Activated naive CD4-positive, alpha-beta T cell treated with anti-CD3 and anti-CD28 coated beads for 36 hours (primary cell): ENCODE results near the gene CDCP2. TPM values are rescaled to one million over a fixed set of nuclear protein-coding genes. Genes with fewer than 3 reads are reported as not detected.

Source experiments
- CTCF ChIA-PET: fragments of 350-600 bp; sonication (Branson Sonifier 250); formaldehyde crosslinking; loops from one replicate; lab custom pipeline; 2021; ENCODE audit warnings: antibody characterized with exemption; lab: Charles Lee
- DNase-seq: peaks from one replicate; pipeline ENCODE4 v3.0.0-alpha.2; 2020
- H3K27ac Mint-ChIP-seq: one replicate; pipeline ENCODE4 v1.8.0; 2021; ENCODE audit warnings: mild to moderate bottlenecking, mixed read lengths
- H3K27me3 Mint-ChIP-seq: one replicate; pipeline ENCODE4 v1.8.0; 2021; ENCODE audit warnings: low read depth, mixed read lengths
- H3K36me3 Mint-ChIP-seq: one replicate; pipeline ENCODE4 v1.8.0; 2021; ENCODE audit warnings: low read depth, mixed read lengths
- H3K4me1 Mint-ChIP-seq: one replicate; pipeline ENCODE4 v1.8.0; 2021; ENCODE audit warnings: low read depth, mixed read lengths
- H3K4me3 Mint-ChIP-seq: one replicate; pipeline ENCODE4 v1.8.0; 2021; ENCODE audit warnings: mild to moderate bottlenecking, moderate library complexity, mixed read lengths
- H3K9me3 Mint-ChIP-seq: one replicate; pipeline ENCODE4 v1.8.0; 2021; ENCODE audit warnings: mixed read lengths
- intact Hi-C: fragments of 100-400 bp; cut with micrococcal nuclease; formaldehyde crosslinking; loops from one replicate; pipeline ENCODE4 v1.15.1; 2023
- total RNA-seq, 2 experiments: library from RNA; stranded (reverse); gene quantifications; one replicate each; pipeline ENCODE4 v1.2.3, GENCODE V29; 2021

The CDCP2 gene
- not detected for total RNA-seq

DNA sequence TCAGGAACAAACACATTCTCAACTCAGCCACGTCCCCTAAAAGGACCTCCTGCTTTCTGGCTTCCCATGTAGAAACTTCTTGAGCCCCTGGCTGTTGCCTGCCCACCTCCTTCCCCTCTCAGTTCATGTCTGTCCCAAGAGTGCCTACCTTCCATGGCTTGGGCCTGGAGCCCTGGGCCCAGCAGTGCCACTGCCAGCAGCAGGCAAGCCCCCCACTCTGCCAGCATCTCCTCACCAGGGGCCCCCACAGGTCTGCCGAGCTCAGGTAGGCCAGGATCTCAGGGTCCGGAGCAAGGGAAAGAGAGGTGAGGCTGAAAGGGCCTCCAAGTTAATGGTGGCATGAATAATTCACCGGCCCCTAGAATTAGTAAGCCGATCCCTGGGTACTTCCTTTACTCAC lies at the start of gene CDCP2:
TSS of gene CDCP2 (minus strand) at position 305 of the 400 bp plus-strand sequence. CDS start at position 227, 78 bp downstream.
- Mint-ChIP-seq H3K4me3 (no peak within 1 kb of the TSS), H3K4me1 (no peaks in the 10 kb centered on the region), H3K36me3 (no peaks in the 10 kb centered on the region), H3K9me3 (no peaks in the 10 kb centered on the region), H3K27me3 (no peaks in the 10 kb centered on the region), H3K27ac (no peak within 1 kb of the TSS)
- intact Hi-C loops, result no loop called here
- no peak for DNase-seq
- CTCF ChIA-PET, result no interaction called here

DNA sequence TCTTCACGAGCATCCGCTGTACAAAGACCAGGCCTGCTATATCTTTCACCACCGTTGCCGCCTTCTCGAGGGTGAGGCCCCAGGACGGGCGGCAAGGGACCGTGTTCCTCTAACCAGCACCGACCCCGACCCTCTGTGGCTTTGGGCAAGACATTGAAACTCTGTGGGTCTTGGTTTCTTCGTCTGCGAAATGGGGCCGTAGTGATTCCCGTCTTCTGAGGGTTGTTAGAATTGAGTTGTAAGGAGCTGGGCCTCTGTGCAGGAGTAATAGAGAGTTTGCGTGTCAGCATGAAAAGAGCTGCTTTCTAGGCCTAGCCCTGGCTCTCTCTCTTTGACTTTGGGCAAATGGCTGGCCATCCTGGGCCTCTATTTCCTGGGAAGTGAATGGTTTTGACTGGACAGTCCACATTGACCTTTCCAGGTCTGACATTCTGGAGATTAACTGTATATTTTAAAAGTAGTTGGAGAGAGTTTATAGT lies 47.8 kb upstream of the CDCP2 start:
- peak overlapping the region; percentile 92 for H3K4me3 Mint-ChIP-seq
- intact Hi-C loops, result loop anchor here (1.0 to 5.0 kb wide), 7 partner anchors 80 to 599 kb away; partner anchors contain the start of genes TCEANC2 and TMEM59
- H3K4me1 Mint-ChIP-seq, result peaks cover 32% of the 10 kb centered on the region
- peak; percentile 22 for DNase-seq
- H3K9me3 Mint-ChIP-seq, result no peaks in the 10 kb centered on the region
- H3K36me3 Mint-ChIP-seq, result peaks cover 22% of the 10 kb centered on the region
- H3K27me3 Mint-ChIP-seq, result no peaks in the 10 kb centered on the region
- peak overlapping the region; percentile 59 for H3K27ac Mint-ChIP-seq
- CTCF ChIA-PET, result interaction anchor here (0.9 to 3.4 kb wide), 2 partner anchors 204 to 288 kb away, joined by 4 to 23 read pairs; no protein-coding TSS in a partner anchor

DNA sequence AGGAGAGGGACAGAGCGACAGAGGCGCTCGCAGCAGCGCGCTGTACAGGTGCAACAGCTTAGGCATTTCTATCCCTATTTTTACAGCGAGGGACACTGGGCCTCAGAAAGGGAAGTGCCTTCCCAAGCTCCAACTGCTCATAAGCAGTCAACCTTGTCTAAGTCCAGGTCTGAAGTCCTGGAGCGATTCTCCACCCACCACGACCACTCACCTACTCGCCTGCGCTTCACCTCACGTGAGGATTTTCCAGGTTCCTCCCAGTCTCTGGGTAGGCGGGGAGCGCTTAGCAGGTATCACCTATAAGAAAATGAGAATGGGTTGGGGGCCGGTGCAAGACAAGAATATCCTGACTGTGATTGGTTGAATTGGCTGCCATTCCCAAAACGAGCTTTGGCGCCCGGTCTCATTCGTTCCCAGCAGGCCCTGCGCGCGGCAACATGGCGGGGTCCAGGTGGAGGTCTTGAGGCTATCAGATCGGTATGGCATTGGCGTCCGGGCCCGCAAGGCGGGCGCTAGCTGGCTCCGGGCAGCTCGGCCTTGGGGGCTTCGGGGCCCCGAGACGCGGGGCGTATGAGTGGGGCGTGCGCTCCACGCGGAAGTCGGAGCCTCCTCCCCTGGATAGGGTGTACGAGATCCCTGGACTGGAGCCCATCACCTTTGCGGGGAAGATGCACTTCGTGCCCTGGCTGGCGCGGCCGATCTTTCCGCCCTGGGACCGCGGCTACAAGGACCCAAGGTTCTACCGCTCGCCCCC lies 47.1 kb upstream of the CDCP2 start, which contains the start of the genes CYB5RL and MRPL37:
TSS of gene CYB5RL (minus strand) at position 266 of the 754 bp plus-strand sequence. CDS start 4,414 bp downstream, outside the sequence.
TSS of gene MRPL37 (plus strand) at position 403 of the 754 bp plus-strand sequence. CDS start at position 480, 77 bp downstream.
- H3K4me1 Mint-ChIP-seq, result peaks cover 32% of the 10 kb centered on the region
- no peaks in the 10 kb centered on the region for H3K9me3 Mint-ChIP-seq
- H3K36me3 Mint-ChIP-seq, result peaks cover 21% of the 10 kb centered on the region
- H3K27me3 Mint-ChIP-seq, result no peaks in the 10 kb centered on the region
- CTCF ChIA-PET, result interaction anchor here (0.5 to 3.4 kb wide), 4 partner anchors 19 to 289 kb away, joined by 3 to 23 read pairs (median 6); no protein-coding TSS in a partner anchor
- intact Hi-C loops, result loop anchor here (1.0 to 5.0 kb wide), 8 partner anchors 79 to 599 kb away; partner anchors contain the start of genes IFT25, TCEANC2 and TMEM59
- peak within 1 kb of the TSS; percentile 59 for H3K27ac Mint-ChIP-seq
- DNase-seq, result peak; percentile 96
- H3K4me3 Mint-ChIP-seq, result peak within 1 kb of the TSS; percentile 92

GRCh38 chr1:54199151-54199764 lies 46.5 kb upstream of the CDCP2 start:
- Mint-ChIP-seq H3K4me3 (peak overlapping the region; percentile 92), H3K9me3 (no peaks in the 10 kb centered on the region), H3K4me1 (peaks cover 32% of the 10 kb centered on the region), H3K36me3 (peaks cover 19% of the 10 kb centered on the region), H3K27me3 (no peaks in the 10 kb centered on the region), H3K27ac (peak overlapping the region; percentile 53)
- no peak for DNase-seq
- CTCF ChIA-PET, result interaction anchor here (0.5 to 3.4 kb wide), 3 partner anchors 18 to 289 kb away, joined by 3 to 23 read pairs (median 8); no protein-coding TSS in a partner anchor
- intact Hi-C loops, result loop anchor here (1.0 kb wide), 1 partner anchor 254 kb away; the partner anchor contains the start of gene IFT25

DNA sequence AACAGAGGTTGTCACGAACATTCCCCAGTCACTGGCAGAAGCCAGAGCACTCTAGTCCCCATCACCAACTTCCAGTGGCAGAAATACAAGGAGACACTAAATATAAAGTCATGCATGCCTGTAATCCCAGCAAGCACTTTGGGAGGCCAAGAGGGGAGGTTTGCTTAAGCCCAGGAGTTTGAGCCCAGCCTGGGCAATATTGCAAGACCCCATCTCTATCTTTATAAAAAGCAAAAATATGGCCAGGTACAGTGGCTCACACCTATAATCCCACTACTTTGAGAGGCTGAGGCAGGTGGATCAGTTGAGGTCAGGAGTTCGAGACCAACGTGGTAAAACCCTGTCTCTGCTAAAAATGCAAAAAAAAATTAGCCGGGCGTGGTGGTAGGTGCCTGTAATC lies 40.7 kb upstream of the CDCP2 start:
- Mint-ChIP-seq H3K4me1 (no peaks in the 10 kb centered on the region), H3K27ac (no peak overlapping the region), H3K27me3 (no peaks in the 10 kb centered on the region), H3K9me3 (no peaks in the 10 kb centered on the region), H3K4me3 (no peak overlapping the region), H3K36me3 (peaks cover 10% of the 10 kb centered on the region)
- CTCF ChIA-PET, result no interaction called here
- DNase-seq, result no peak
- intact Hi-C loops, result no loop called here

GRCh38 chr1:54191525-54191924 lies 38.7 kb upstream of the CDCP2 start:
- Mint-ChIP-seq H3K27me3 (no peaks in the 10 kb centered on the region), H3K36me3 (peaks cover 17% of the 10 kb centered on the region), H3K9me3 (no peaks in the 10 kb centered on the region), H3K4me1 (no peaks in the 10 kb centered on the region), H3K27ac (no peak overlapping the region), H3K4me3 (no peak overlapping the region)
- intact Hi-C loops, result loop anchor here (1.0 kb wide), 1 partner anchor 36 kb away; no protein-coding TSS in a partner anchor
- CTCF ChIA-PET, result no interaction called here
- no peak for DNase-seq

DNA sequence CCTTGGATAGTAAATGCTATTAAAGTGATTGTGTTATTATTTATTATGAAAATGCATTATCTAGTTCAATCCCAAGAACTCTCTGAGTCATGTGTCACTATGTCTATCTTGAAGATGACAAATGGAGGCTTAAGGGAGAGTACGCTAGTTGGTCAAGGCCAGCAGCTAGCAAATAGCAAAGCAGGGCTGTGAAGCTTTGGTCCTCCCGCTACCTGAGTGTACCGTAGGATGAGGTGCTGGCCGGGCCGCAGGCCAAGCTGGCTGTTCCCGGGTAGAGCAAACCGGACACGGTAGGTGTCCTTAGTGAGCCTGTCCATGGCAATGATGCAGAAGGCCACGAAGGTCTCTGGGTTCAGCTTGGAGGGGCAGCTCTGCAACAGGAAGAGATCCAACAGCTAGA lies 37.7 kb upstream of the CDCP2 start:
- intact Hi-C loops, result no loop called here
- Mint-ChIP-seq H3K4me1 (no peaks in the 10 kb centered on the region), H3K27me3 (no peaks in the 10 kb centered on the region), H3K27ac (no peak overlapping the region), H3K9me3 (no peaks in the 10 kb centered on the region), H3K4me3 (no peak overlapping the region), H3K36me3 (peaks cover 23% of the 10 kb centered on the region)
- DNase-seq, result no peak
- CTCF ChIA-PET, result interaction anchor here (0.8 kb wide), 1 partner anchor 9 kb away, joined by 3 read pairs; no protein-coding TSS in a partner anchor

DNA sequence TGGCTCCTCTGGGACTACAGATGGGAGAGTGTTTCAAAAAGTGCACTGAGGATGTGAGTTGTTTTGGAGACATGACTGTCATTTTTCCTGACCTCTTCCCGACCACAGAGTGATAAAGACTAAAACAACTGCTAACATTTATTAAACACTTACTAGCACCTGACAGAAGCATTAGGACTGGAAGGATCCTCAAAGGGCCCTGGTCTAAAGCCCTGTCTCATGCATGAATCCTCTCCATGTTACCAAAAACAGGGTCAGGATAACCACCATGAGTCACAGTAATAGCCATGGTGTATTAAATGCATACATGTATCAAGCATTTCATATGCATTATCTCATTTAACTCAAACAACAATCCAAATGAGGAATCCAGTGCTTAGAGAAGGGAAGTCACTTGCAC lies 35.5 kb upstream of the CDCP2 start:
- H3K9me3 Mint-ChIP-seq, result no peaks in the 10 kb centered on the region
- no peak for DNase-seq
- peaks cover 22% of the 10 kb centered on the region for H3K36me3 Mint-ChIP-seq
- H3K4me1 Mint-ChIP-seq, result no peaks in the 10 kb centered on the region
- no peak overlapping the region for H3K4me3 Mint-ChIP-seq
- H3K27me3 Mint-ChIP-seq, result no peaks in the 10 kb centered on the region
- H3K27ac Mint-ChIP-seq, result no peak overlapping the region
- CTCF ChIA-PET, result no interaction called here
- intact Hi-C loops, result no loop called here

DNA sequence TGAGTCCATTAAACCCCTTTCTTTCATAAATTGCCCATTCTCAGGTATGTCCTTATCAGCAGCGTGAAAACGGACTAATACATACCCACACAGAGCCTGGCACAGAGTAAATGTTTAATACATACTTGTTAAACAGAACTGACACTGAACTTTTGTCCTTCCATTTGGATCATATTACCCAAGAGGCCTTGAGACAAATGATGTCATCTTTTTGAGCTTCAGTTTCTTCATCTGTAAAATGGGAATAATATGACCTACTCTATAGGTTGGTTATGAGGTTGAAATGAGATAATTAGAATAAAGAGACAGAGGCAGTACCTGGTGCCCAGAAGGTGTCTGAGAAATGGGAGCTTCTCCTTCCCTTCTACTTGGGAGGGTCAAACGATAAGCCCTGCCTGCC lies 33.3 kb upstream of the CDCP2 start:
- peaks cover 29% of the 10 kb centered on the region for H3K36me3 Mint-ChIP-seq
- H3K27me3 Mint-ChIP-seq, result no peaks in the 10 kb centered on the region
- H3K9me3 Mint-ChIP-seq, result no peaks in the 10 kb centered on the region
- no peak overlapping the region for H3K4me3 Mint-ChIP-seq
- CTCF ChIA-PET, result no interaction called here
- intact Hi-C loops, result no loop called here
- H3K4me1 Mint-ChIP-seq, result no peaks in the 10 kb centered on the region
- no peak overlapping the region for H3K27ac Mint-ChIP-seq
- DNase-seq, result no peak

- CTCF ChIA-PET, result interaction anchor here (0.7 to 2.6 kb wide), 14 partner anchors 9 to 327 kb away, joined by 3 to 24 read pairs (median 4); partner anchors contain the start of genes CYB5RL and MRPL37
- Mint-ChIP-seq H3K27ac (no peak overlapping the region), H3K27me3 (no peaks in the 10 kb centered on the region), H3K36me3 (peaks cover 20% of the 10 kb centered on the region), H3K9me3 (no peaks in the 10 kb centered on the region), H3K4me3 (no peak overlapping the region), H3K4me1 (no peaks in the 10 kb centered on the region)
- DNase-seq, result no peak
- intact Hi-C loops, result loop anchor here (1.0 to 5.0 kb wide), 2 partner anchors 49 to 308 kb away; no protein-coding TSS in a partner anchor
Measured at GRCh38 chr1:54180701-54181360, 28.0 kb upstream of the CDCP2 start.

- Mint-ChIP-seq H3K27ac (no peak overlapping the region), H3K9me3 (no peaks in the 10 kb centered on the region)
Measured at GRCh38 chr1:54178296-54179070, 25.7 kb upstream of the CDCP2 start.

More at GRCh38 chr1:54178296-54179070, 25.7 kb upstream of the CDCP2 start:
- H3K4me1 Mint-ChIP-seq, result no peaks in the 10 kb centered on the region
- intact Hi-C loops, result no loop called here
- H3K4me3 Mint-ChIP-seq, result no peak overlapping the region
- CTCF ChIA-PET, result no interaction called here
- peaks cover 15% of the 10 kb centered on the region for H3K36me3 Mint-ChIP-seq
- H3K27me3 Mint-ChIP-seq, result no peaks in the 10 kb centered on the region
- DNase-seq, result no peak
